WTC11 (cell line): Measurements from ENCODE around the gene CNDP1.

Experiments
- ETV6 ChIP-seq: sonication (generic); formaldehyde crosslinking; IDR thresholded peaks from 2 replicates; pipeline ENCODE4 v1.8.1; 2022; ENCODE audit warnings: mild to moderate bottlenecking, missing genetic modification reagents
- FOXJ3 ChIP-seq: sonication (generic); formaldehyde crosslinking; IDR thresholded peaks from 2 replicates; pipeline ENCODE4 v1.9.0; 2021; ENCODE audit warnings: missing genetic modification reagents, mild to moderate bottlenecking, borderline replicate concordance
- MYBL2 ChIP-seq: sonication (generic); formaldehyde crosslinking; IDR thresholded peaks from 2 replicates; pipeline ENCODE4 v1.8.1; 2023; ENCODE audit warnings: mild to moderate bottlenecking, moderate library complexity, missing genetic modification reagents
- NR3C1 ChIP-seq: sonication (generic); formaldehyde crosslinking; conservative IDR thresholded peaks from 2 replicates; pipeline ENCODE4 v1.8.1; 2023; ENCODE audit warnings: low read depth, mild to moderate bottlenecking, missing genetic modification reagents
- SP1 ChIP-seq: sonication (generic); formaldehyde crosslinking; conservative IDR thresholded peaks from 2 replicates; pipeline ENCODE4 v1.8.1; 2022; ENCODE audit warnings: missing genetic modification reagents
- ZBTB21 ChIP-seq: sonication (generic); formaldehyde crosslinking; IDR thresholded peaks from 2 replicates; pipeline ENCODE4 v1.8.1; 2023; ENCODE audit warnings: mild to moderate bottlenecking, missing genetic modification reagents, borderline replicate concordance
- ZNF138 ChIP-seq: sonication (generic); formaldehyde crosslinking; conservative IDR thresholded peaks from 2 replicates; pipeline ENCODE4 v1.8.1; 2022; ENCODE audit warnings: mild to moderate bottlenecking, moderate library complexity, missing genetic modification reagents
- TF ChIP-seq, protein P1 (sequence below): fragments of 200-600 bp; IDR thresholded peaks from 2 replicates; pipeline ENCODE4 v1.8.0; 2022; ENCODE audit warnings: antibody characterized with exemption
- TF ChIP-seq, protein P2 (sequence below): fragments of 250-450 bp; sonication (Bioruptor Pico); conservative IDR thresholded peaks from 2 replicates; pipeline ENCODE4 v1.9.0; 2021; ENCODE audit warnings: mild to moderate bottlenecking
- TF ChIP-seq, protein P3 (sequence below): sonication (generic); formaldehyde crosslinking; IDR thresholded peaks from 2 replicates; pipeline ENCODE4 v1.8.1; 2023; ENCODE audit warnings: mild to moderate bottlenecking, missing genetic modification reagents, moderate library complexity
- TF ChIP-seq, protein P4 (sequence below): sonication (generic); formaldehyde crosslinking; IDR thresholded peaks from 2 replicates; pipeline ENCODE4 v1.8.0; 2022; ENCODE audit warnings: mild to moderate bottlenecking, missing genetic modification reagents
- TF ChIP-seq, protein P5 (sequence below): sonication (generic); formaldehyde crosslinking; IDR thresholded peaks from 2 replicates; pipeline ENCODE4 v1.8.1; 2023; ENCODE audit warnings: mild to moderate bottlenecking, missing genetic modification reagents, borderline replicate concordance
- TF ChIP-seq, protein P6 (sequence below): sonication (generic); formaldehyde crosslinking; IDR thresholded peaks from 2 replicates; pipeline ENCODE4 v1.8.1; 2023; ENCODE audit warnings: mild to moderate bottlenecking, moderate library complexity, missing genetic modification reagents

DNA sequence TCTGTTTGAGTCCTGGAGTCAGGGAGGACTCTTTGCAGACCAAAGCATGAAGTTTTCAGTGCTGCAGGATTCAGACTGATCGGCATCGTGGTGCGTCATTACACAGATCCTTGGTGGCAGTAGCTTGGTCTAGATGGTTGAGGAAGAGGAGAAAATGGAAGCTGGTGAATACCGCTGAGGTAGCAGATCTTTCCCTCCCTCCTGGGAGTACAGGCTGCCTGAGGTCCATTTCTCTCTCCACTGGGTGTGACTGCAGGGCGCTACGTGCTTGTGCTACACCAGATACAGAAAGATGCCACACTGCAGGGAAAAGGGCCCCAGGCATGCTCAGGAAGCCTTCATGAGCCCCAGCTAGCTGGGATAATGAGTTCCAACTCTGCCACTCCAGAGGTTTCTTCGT lies 3.3 kb upstream of the CNDP1 start:
- TF ChIP-seq, protein P1, sequence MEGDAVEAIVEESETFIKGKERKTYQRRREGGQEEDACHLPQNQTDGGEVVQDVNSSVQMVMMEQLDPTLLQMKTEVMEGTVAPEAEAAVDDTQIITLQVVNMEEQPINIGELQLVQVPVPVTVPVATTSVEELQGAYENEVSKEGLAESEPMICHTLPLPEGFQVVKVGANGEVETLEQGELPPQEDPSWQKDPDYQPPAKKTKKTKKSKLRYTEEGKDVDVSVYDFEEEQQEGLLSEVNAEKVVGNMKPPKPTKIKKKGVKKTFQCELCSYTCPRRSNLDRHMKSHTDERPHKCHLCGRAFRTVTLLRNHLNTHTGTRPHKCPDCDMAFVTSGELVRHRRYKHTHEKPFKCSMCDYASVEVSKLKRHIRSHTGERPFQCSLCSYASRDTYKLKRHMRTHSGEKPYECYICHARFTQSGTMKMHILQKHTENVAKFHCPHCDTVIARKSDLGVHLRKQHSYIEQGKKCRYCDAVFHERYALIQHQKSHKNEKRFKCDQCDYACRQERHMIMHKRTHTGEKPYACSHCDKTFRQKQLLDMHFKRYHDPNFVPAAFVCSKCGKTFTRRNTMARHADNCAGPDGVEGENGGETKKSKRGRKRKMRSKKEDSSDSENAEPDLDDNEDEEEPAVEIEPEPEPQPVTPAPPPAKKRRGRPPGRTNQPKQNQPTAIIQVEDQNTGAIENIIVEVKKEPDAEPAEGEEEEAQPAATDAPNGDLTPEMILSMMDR, result no peak
- TF ChIP-seq, protein P2, sequence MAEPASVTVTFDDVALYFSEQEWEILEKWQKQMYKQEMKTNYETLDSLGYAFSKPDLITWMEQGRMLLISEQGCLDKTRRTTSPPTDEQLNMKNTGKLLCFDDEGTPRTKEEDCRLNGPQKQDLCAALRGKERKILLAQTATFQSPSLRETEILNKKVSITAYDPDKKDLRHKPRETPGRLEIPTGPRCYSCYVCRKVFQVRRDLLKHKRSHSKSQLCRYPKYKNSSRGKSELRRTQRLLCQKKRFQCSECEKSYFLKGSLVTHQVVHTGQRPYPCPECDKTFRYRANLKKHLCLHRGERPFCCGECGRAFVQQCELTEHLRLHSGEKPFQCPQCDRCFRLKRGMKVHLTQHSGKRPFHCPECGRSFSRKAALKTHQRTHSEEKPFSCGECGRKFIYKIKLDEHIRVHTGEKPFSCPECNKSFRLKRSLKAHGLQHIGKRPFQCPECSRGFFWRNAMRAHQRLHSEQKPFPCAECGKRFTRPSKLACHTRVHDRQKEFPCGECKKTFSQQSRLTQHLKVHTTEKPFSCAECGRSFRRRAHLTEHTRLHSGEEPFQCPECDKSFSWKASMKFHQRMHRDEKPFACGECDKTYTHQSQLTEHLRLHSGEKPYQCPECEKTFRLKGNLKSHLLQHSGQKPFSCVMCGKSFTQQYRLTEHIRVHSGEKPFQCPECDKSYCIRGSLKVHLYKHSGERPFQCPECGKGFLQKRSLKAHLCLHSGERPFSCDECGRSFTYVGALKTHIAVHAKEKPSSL (CRISPR knock-in tag), result no peak
- TF ChIP-seq MYBL2 (CRISPR knock-in tag) (no peak), SP1 (no peak), ZBTB21 (no peak), NR3C1 (no peak), FOXJ3 (CRISPR knock-in tag) (no peak), ZNF138 (CRISPR knock-in tag) (no peak), ETV6 (CRISPR knock-in tag) (no peak)
- TF ChIP-seq, protein P3, sequence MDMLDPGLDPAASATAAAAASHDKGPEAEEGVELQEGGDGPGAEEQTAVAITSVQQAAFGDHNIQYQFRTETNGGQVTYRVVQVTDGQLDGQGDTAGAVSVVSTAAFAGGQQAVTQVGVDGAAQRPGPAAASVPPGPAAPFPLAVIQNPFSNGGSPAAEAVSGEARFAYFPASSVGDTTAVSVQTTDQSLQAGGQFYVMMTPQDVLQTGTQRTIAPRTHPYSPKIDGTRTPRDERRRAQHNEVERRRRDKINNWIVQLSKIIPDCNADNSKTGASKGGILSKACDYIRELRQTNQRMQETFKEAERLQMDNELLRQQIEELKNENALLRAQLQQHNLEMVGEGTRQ (CRISPR knock-in tag), result no peak
- TF ChIP-seq, protein P4, sequence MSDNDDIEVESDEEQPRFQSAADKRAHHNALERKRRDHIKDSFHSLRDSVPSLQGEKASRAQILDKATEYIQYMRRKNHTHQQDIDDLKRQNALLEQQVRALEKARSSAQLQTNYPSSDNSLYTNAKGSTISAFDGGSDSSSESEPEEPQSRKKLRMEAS (CRISPR knock-in tag), result no peak
- TF ChIP-seq, protein P5, sequence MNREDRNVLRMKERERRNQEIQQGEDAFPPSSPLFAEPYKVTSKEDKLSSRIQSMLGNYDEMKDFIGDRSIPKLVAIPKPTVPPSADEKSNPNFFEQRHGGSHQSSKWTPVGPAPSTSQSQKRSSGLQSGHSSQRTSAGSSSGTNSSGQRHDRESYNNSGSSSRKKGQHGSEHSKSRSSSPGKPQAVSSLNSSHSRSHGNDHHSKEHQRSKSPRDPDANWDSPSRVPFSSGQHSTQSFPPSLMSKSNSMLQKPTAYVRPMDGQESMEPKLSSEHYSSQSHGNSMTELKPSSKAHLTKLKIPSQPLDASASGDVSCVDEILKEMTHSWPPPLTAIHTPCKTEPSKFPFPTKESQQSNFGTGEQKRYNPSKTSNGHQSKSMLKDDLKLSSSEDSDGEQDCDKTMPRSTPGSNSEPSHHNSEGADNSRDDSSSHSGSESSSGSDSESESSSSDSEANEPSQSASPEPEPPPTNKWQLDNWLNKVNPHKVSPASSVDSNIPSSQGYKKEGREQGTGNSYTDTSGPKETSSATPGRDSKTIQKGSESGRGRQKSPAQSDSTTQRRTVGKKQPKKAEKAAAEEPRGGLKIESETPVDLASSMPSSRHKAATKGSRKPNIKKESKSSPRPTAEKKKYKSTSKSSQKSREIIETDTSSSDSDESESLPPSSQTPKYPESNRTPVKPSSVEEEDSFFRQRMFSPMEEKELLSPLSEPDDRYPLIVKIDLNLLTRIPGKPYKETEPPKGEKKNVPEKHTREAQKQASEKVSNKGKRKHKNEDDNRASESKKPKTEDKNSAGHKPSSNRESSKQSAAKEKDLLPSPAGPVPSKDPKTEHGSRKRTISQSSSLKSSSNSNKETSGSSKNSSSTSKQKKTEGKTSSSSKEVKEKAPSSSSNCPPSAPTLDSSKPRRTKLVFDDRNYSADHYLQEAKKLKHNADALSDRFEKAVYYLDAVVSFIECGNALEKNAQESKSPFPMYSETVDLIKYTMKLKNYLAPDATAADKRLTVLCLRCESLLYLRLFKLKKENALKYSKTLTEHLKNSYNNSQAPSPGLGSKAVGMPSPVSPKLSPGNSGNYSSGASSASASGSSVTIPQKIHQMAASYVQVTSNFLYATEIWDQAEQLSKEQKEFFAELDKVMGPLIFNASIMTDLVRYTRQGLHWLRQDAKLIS (CRISPR knock-in tag), result no peak
- TF ChIP-seq, protein P6, sequence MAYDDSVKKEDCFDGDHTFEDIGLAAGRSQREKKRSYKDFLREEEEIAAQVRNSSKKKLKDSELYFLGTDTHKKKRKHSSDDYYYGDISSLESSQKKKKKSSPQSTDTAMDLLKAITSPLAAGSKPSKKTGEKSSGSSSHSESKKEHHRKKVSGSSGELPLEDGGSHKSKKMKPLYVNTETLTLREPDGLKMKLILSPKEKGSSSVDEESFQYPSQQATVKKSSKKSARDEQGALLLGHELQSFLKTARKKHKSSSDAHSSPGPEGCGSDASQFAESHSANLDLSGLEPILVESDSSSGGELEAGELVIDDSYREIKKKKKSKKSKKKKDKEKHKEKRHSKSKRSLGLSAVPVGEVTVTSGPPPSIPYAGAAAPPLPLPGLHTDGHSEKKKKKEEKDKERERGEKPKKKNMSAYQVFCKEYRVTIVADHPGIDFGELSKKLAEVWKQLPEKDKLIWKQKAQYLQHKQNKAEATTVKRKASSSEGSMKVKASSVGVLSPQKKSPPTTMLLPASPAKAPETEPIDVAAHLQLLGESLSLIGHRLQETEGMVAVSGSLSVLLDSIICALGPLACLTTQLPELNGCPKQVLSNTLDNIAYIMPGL (CRISPR knock-in tag), result no peak
